SW 1271 (cell line): ENCODE results near the gene TLN1.
A peak's percentile ranks its signal among the peaks of the same experiment; 100 is the strongest.

ENCODE experiments used
- DNase-seq, 2 experiments: peaks; one replicate each; lab custom pipeline; 2025; lab: John Stamatoyannopoulos, UW

Gene TLN1

GRCh38 chr9:35729700-35730485 lies 2.1 kb downstream of the TLN1 start:
- DNase-seq: peak in 1 of 2 experiments; percentile 56

- DNase-seq: no peak
Observed at GRCh38 chr9:35729101-35729500, 2.9 kb downstream of the TLN1 start.

- no peak for DNase-seq
Observed at GRCh38 chr9:35728041-35728971, 3.7 kb downstream of the TLN1 start.

DNA sequence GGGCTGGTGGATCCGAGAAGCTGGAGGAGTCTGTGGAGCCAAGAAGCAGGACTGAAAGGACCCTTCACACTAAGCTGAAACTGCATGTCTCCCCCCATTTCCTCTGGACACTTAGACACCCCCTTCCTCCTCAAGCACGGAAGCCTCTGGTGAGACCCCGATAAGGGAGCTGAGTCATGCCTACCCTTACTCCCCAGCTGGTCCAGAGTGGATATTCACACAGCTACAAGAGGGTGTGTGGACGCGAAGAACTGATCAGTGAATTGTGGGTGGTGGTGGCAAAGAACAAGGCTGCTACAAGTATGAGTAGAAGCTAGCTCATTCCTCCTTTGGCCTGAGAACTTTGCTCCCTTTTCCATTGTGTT lies 4.3 kb downstream of the TLN1 start:
- no peak for DNase-seq

- no peak for DNase-seq
Observed at GRCh38 chr9:35726931-35727330, 5.1 kb downstream of the TLN1 start.

GRCh38 chr9:35725362-35725761 lies 6.6 kb downstream of the TLN1 start:
- no peak for DNase-seq

GRCh38 chr9:35723908-35724307 lies 8.1 kb downstream of the TLN1 start:
- DNase-seq: no peak

GRCh38 chr9:35723426-35723825 lies 8.6 kb downstream of the TLN1 start:
- DNase-seq: no peak

- no peak for DNase-seq
Observed at GRCh38 chr9:35719546-35719945, 12.4 kb downstream of the TLN1 start.

GRCh38 chr9:35718721-35719511 lies 13.1 kb downstream of the TLN1 start:
- no peak for DNase-seq

DNA sequence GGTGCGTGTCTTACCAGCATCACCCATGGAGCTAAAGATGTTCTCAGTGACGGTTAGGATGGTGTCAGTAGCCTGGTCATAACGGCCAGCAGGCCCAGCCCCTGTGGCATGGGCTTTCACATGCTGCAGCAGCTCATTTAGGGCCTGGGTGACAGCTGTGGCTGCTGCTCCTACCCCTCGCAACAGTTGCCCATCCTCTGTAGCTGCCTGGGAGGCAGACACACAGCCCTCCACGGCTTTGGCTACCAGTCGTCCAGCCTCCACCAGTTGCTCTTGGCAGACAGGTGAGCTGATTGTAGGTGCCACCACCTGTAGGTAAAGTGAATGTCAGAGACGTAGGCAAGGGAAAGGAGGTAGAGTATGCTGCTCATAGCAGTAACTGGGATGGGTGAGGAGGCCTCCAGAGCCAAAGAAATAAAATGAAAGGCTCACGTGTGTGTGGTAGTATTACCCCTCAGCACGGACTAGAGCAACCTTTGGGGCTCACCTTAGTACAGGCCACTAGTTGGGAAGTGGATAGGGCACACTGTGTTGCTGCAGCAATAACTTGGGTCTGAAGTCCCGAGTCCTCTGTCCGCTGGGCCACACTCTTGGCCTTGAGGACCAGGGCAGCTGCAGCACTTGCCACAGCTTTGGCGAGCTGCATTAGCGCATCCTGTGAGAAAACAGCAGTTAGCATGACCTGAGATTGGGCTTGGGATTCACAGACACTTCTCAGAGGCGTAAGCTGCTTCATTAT lies 14.7 kb downstream of the TLN1 start:
- no peak for DNase-seq

DNA sequence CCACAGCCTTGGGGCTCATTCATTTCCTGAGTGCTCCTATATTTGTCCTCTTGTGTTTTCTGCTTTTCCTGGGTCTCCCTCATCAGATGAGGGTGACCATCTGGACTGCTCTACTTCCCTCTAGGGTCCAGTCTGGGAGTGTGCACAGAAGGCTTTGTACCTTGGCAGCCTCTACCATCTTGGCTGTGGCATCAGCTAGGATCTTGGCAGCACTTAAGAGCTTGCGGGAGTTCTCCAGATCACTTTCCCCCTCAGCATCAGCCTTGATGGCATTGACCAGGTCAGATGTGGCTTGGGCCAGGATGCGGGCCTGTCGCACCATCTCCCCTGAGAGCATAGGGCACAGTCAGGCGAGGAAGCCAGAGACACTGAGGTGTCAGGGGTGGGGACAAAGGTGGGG lies 15.8 kb downstream of the TLN1 start:
- no peak for DNase-seq

- DNase-seq: no peak
Observed at GRCh38 chr9:35714579-35715252, 17.3 kb downstream of the TLN1 start.

DNA sequence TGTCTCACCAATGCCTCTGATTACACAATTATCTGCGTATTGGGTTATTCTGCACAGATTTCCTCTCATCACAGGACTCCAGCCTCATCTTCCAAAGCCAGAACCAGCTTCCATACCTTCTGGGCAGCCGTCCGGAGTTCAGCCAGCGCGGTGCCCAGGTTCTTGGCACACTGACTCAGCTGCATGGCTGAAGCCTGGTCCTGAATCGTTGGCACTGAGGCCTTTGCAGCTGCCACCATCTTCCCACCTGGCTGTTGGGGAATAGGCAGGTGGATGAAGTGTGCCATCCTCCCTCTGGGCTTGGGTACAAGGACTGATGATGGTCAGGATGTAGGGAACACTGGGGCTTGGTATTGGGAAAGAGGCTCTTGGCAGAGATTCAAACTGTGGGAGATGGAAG lies 17.9 kb downstream of the TLN1 start:
- no peak for DNase-seq

DNA sequence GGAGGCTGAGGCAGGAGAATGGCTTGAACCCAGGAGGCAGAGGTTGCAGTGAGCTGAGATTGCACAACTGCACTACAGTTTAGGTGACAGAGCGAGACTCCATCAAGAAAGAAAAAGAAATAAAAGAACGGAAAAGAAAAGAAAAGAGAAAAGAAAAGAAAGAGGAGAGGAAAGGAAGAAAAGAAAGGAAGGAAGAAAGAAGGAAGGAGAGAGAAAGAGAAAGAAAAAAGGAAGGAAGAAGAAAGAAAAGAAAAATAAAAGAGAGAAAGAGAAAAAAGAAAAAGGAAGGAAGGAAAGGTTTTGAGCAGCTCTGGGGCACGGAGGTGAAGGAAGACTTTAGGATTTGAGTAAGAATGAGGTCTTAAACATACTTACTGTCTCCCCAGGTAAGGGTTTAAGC lies 18.4 kb downstream of the TLN1 start:
- DNase-seq: no peak

DNA sequence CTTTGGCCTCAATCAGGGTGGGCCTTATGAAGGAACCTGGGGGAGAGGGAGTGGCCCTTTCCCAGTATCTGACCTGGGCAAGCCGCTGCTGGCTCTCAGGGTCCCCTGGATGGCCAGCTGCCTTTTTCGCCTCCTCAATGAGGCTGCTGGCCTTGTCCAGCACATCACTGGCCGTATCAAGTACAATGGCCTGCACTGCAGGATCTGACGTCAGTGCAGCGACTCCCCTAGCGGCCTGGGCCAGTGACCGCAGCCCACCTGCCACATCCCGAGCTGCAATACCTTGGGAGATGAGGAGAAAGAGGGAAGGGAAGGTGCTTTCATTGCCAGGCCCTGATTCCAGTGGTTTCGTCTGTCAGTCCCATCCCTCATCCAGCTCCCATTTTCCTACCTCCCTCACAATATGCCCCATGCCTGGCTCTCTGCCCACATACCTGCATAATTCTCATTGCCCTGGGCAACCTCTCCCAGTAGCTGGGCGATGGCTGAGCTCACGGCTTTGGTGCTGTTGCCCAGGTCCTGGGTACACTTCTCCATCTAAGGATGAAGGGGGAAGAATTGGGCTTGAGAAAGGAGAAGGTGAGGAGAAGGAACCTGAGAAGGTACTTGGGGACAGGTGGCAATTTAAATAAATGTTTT lies 19.1 kb downstream of the TLN1 start:
- DNase-seq: no peak

DNA sequence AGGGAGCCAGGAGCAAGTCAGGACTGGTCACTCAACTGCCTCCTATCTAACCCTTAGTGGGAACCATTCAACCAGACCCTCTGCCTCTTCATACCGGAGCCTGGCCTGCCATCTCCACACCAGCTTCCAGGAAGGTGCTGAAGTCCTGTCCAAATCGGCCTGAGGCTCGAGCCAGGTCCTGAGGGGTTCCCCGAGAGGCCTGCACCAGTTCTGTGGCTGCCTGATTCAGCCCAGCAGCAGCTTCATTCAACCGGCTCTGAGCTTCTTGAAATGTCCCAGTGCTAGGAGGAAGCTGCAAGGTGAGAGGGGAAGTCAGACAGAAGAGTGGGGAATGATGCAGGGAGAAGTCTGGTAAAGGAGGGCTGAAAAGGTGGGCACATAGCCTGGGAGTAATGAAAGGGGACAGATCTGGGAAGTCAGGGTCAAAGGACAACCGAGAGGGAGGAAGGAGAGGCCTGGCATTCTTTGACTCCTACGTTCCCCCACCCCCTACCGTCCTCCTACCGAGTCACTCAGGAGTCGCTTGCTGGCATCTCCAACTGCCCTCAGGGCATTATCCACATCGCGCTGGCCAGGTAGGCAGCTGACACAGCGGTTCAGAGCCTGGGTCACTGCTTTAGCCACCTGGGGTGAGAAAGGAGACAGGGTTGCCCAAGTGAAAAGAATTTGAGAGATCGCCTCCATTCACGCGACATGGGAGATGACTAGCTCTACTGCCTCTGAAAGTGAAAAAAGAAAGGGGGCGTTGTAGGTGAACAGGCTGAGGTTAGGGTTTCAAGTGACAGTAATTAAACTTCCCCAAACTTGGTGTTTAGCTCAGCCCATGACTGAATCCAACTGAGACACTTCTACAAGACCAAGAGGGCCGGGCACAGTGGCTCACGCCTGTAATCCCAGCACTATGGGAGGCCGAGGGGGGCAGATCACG lies 20.2 kb downstream of the TLN1 start:
- DNase-seq: no peak

GRCh38 chr9:35710818-35711500 lies 21.0 kb downstream of the TLN1 start:
- DNase-seq: no peak

GRCh38 chr9:35708146-35708545 lies 23.8 kb downstream of the TLN1 start:
- no peak for DNase-seq
